HFF-Myc (cell line): Measurements from ENCODE around the gene GYG2.
"Not testable (repeated sequence)": the region's sequence is repeated elsewhere in the genome, so short reads cannot be mapped to it uniquely, and the experiment has no call there.

ENCODE experiments used
- DNase-seq: peaks from one replicate; pipeline ENCODE4 v3.0.0-alpha.2; 2011; ENCODE audit warnings: low read depth; ENCODE audit errors: extremely low read depth
- H3K4me3 ChIP-seq: replicated peaks from 2 replicates; pipeline ENCODE4 v1.5.1; 2011; ENCODE audit warnings: low read depth, mild to moderate bottlenecking, control low read depth, low read length
- TF ChIP-seq, protein P1 (sequence below): IDR thresholded peaks from 2 replicates; pipeline ENCODE4 v1.5.1; 2012; ENCODE audit warnings: mild to moderate bottlenecking, low read depth, low read length, control low read depth; ENCODE audit errors: missing control alignments

GYG2 gene

DNA sequence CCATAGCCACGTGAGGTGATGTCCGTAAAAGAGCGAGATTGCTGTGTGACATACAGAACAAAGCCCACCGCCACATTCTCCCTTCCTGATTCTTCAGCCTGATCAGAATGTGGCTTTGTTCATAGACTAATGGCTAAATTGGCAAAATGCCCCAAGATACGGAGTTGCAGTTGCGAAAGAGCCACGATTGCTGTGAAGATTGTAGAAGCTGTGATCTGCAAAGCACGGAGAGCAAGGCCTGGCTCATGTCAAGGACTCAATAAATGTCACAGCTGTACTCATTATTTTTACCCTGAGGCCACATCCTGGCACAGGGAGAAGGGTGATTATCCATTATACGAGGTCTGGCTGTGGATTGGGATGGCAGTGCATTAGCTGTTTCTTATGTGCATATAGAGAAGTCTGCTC lies 66.2 kb downstream of the GYG2 start:
- H3K4me3 ChIP-seq, result no peak overlapping the region
- TF ChIP-seq, protein P1, sequence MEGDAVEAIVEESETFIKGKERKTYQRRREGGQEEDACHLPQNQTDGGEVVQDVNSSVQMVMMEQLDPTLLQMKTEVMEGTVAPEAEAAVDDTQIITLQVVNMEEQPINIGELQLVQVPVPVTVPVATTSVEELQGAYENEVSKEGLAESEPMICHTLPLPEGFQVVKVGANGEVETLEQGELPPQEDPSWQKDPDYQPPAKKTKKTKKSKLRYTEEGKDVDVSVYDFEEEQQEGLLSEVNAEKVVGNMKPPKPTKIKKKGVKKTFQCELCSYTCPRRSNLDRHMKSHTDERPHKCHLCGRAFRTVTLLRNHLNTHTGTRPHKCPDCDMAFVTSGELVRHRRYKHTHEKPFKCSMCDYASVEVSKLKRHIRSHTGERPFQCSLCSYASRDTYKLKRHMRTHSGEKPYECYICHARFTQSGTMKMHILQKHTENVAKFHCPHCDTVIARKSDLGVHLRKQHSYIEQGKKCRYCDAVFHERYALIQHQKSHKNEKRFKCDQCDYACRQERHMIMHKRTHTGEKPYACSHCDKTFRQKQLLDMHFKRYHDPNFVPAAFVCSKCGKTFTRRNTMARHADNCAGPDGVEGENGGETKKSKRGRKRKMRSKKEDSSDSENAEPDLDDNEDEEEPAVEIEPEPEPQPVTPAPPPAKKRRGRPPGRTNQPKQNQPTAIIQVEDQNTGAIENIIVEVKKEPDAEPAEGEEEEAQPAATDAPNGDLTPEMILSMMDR, result no peak
- peak; percentile 21 for DNase-seq

DNA sequence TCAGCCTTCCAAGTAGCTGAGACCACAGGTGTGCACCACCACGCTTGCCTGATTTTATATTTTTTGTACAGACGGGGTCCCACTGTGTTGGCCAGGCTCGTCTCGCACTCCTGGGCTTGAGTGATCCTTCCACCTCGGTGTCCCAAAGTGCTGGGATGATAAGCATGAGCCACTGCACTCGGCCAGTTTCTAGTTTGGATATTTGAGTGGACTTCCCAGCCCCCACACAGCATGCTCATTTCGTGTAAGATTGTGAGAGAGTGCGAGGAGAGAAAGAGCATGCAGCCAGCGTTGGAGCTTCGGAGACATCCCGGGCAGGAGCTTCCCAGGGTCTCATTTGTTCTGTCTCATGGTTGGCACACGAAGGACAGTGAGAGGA lies 68.6 kb downstream of the GYG2 start:
- TF ChIP-seq, protein P1, result no peak
- no peak for DNase-seq
- no peak overlapping the region for H3K4me3 ChIP-seq

GRCh38 chrX:2897690-2898623 lies 69.2 kb downstream of the GYG2 start:
- DNase-seq, H3K4me3 ChIP-seq: not testable (repeated sequence)

DNA sequence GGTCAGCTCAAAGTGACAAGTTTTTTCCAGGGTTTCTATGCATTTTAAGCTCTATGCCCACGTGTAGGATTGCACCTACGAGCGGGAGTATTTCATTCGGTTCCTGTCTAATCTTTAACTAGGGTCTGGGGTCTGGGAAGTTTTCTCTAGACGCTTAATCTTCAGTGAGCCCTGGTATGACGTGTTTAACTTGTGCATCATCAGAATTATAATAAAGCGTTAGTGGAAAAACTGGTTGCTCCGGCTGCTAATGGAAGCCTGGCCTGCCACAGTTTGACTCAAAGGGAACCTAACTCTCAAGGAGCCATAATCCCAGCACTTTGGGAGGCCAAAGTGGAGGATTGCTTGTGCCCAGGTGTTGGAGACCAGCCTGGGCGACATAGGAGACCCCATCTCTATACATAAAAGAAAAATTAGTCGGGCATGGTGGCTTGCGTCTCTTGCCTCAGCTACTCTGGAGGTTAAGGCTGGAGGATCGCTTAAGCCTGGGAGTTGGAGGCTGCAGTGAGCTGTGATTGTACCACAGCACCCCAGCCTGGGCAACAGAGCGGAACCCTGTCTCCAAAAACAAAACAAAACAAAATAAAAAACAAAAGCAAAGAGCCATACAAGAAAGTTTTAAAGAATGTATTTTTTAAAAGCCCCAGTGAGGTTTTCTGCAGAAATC lies 70.2 kb downstream of the GYG2 start:
- no peak for DNase-seq
- TF ChIP-seq, protein P1, result no peak
- H3K4me3 ChIP-seq, result no peak overlapping the region

GRCh38 chrX:2901367-2902036 lies 72.8 kb downstream of the GYG2 start:
- no peak overlapping the region for H3K4me3 ChIP-seq
- TF ChIP-seq, protein P1, result no peak
- no peak for DNase-seq

DNA sequence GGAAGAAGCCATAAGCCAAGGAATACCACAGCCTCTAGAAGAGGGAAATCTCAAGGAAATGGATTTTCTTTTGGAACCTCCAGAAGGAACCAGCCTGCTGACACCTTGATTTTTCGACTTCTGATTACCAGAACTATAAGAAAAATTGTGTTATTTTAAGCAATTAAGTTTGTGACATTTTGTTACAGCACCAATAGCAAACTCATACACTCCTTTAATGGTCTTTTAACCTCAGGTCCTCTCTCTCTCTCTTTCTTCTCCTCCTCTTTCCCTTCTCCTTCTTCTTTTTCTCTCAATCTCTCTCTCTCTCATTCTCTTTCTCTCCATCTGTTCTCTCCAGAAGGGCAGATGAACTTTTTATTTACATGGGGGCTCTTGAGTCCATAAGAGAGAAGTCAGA lies 74.1 kb downstream of the GYG2 start:
- no peak overlapping the region for H3K4me3 ChIP-seq
- no peak for DNase-seq
- TF ChIP-seq, protein P1, result no peak

GRCh38 chrX:2903366-2903765 lies 74.6 kb downstream of the GYG2 start:
- DNase-seq, result no peak
- H3K4me3 ChIP-seq, result no peak overlapping the region
- TF ChIP-seq, protein P1, result no peak
